Cortex of kidney (tissue), 1 donor: ENCODE data around the gene MPRIP.
"Not testable (repeated sequence)": the region's sequence is repeated elsewhere in the genome, so short reads cannot be mapped to it uniquely, and the experiment has no call there.

Experiments used
- DNase-seq: peaks from one replicate; lab custom pipeline; 2025; lab: John Stamatoyannopoulos, UW

Gene MPRIP

DNA sequence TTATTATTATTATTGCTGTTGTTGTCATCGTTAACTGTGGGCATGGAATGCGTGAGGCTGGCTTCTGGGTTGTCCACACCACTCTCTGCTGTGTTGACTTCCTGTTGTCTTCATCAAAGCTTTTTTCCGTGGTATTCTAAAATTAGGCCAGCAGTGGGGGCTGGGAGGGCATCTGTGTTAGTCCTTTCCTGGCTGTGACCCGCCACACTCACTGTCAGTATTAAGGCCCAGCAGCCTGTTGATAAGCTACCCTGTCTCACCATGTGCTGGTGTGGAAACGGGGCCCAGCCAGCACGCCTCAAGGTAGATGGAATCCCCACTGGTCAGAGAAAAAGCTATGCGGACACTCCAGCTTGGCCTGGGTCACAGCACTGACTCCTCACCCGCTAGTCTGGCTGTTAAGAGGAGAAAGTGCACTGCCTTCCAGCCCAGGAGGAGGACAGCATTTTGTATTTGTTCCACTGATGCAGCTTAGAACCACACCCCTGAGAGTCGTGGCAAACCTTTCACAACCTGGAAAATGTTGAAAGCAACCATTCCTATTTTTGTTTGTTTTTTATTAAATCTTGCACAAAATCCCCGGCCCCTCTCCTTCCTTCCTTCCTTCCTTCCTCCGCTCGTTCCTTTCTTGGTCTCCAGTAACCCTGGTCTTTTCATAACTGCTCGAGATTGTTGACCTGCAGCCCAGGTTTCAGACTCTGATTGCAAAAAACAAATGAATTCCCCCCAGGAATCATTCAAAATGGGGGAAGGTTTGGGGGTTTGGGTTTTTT lies 142.9 kb downstream of the MPRIP start:
- not testable (repeated sequence) for DNase-seq

DNA sequence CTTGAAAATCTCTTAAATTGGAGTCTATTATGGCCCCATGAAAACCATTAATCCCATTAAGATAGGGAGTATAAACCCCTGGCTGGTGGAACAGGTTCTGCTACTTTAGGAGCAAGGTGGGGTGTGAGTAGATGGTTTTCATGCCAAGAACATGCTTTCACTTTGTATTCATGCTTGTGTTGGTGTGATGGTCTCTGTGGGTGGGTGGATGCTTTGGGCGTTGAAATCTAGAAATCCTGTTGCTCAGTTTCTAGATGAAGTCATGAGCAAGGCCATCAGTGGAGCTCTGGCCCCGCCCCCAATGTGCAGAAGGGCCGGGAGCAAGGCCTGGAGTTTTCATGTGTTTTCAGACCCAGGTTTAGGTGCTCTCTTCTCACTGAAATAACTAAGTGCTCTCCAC lies 143.8 kb downstream of the MPRIP start:
- no peak for DNase-seq

DNA sequence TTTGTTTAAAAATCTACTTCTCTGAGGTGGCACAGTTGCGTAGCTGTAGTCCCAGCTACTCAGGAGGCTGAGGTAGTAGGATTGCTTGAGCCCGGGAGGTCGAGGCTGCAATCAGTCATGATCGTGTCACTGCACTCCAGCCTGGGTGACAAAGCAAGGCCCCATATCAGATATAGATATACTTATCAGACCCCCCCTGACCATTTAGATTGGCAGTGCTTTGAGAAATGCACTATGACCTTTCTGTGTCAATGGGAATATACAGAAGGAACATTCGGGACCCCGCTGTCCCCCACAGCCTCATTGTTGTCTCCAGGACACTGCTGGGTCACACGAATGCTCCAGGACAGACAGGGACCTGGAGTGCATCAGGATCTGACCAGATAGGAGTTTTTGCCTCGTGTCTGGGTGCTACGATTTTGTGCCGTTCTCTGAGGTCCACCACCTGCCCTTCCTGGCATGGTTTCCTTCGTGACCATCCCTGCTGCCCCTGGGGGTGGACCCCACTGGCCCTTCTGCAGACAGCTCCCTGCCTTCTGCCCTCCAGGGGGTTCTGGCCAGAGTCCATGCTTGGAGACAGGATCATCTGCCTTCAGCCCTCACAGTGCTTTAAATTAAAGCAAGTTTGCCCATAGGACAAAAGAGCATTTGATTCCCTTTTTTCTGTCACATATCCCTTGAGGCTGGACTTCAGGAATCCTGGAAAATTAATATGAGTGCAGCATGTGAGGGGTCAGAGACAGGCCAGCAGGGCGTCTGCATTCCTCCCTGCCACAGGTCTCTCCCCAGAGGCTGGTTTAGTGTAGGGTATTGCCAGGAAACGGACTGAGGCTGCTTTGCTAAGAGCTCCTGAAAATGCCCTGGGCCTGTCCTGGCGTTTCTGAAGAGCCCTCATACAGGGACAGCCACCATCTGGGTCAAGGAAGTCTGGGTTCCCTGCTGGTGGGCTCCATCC lies 144.6 kb downstream of the MPRIP start:
- DNase-seq = no peak

DNA sequence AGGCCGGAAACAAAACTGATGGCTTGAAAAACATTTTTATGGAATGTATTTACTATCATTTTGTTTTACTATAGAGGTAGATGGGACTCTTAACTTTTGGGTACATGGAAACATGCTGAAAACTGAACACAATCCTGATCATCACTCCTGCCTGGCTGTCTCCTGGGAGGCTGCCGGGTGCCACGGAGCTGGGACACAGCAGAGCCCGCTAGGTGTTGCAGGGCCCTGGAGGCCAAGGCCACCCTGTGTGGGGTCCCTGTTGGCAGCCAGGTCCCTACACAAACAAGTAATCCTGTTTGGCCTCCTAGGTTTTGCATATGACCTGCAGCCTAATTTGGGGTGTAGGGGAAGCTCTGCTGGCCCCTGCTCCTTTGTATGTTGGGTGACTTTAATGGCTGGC lies 146.3 kb downstream of the MPRIP start:
- DNase-seq = no peak

DNA sequence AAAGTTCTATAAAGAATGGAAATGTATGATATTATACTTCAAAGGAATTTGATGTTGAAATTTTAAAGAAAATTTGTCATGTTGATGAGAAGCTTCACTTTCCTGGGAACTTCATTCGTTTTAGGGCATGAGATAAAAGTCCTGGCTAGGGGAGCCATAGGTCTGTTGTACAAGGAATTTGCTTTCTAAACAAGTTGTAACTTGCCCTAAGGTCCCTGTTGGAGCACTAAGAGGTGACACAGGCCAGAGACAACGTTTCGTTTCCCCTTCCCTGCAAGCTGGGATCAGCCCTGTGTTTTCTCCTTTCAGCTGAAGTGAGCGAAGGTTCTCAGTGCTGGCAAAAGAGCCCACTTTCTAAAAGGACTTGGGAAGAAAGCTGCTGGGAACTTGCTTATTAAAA lies 147.3 kb downstream of the MPRIP start:
- no peak for DNase-seq

DNA sequence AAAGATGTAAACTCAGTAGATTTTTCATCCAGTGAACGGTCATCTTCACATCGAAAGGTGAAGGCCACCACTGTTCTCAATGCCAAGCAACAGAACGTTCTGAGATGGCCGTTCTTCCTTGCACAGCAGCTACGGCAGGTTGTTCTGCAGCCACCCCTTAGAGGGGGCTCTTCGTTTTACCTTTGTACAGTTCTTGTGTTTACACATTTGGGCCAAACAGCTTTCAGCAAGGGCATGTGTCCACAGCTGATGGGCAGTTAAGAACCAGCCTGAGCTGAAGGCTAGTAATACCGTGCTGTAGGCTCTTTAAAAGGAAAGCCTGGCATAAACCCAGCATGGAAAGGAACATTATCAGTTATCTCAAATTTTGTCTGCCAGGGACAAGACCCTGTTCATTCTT lies 147.9 kb downstream of the MPRIP start:
- DNase-seq = no peak

DNA sequence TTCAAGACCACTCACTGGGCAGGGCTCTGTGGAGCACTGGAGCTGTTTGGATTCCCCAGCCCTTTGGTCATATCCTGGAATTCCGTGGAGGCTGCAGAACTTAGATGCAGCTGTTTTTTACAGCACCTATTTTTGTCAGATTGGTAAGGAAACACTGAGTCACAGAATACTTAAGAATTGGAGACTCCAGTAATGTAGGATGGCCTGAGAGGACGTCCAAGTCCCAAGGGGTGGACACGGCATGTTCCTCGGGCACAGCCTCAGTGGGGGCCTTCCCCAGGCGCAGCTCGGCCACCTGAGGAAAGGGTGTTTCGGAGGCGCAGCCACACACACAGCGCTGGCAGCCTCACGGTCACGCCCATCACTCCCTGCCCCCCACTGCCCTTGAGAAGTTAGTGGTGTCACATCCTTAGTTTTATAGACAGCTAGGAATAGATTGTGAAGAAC lies 149.1 kb downstream of the MPRIP start:
- DNase-seq = no peak

DNA sequence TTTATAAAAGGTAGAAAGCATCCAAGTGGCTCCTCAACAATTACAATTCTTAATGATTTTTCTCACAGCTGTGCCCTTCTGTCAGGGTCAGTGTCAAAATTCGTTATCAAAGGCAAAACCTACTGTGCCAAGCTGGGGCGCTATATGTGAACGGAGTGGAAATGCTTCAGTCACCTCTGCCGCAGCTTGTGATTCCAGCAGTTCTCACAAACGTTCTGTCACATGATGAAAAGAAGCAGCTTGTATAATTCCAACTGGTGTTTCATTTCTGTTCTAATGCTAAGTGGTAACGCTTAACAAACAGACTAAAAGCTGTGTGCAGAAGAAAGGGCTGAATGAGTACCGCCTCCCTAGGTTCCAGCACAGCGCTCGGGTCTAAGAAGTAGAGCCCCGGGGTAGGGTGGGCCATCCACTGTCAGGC lies 149.7 kb downstream of the MPRIP start:
- DNase-seq = no peak

DNA sequence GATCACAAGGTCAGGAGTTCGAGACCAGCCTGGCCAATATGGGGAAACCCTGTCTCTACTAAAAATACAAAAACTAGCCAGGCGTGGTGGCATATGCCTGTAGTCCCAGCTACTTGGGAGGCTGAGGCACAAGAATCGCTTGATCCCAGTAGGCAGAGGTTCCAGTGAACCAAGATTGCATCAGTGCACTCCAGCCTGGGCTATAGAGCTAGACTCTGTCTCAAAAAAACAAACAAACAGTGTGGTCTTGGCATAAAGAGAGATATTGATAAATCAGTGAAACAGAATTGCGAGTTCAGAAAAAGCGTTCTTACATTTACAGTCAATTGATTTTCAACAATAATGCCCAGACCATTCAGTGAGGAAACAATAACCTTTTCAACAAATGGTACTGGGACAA lies 153.2 kb downstream of the MPRIP start:
- DNase-seq = not testable (repeated sequence)

DNA sequence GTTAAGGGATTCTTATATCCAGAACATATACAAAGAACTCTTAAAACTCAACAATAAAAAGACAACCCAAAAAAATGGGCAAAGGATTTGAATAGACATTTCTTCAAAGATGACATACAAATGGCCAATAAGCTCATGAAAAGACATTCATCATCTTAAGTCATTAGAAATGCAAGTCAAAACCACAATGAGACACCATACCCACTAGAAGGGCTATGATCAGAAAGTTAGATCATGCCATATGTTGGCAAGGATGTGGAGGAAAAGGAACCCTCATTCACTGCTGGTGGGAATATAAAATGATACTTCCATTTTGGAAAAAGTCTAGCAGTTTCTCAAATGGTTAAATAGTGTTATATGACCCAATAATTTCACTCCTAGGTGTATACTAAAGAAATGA lies 154.5 kb downstream of the MPRIP start:
- no peak for DNase-seq

DNA sequence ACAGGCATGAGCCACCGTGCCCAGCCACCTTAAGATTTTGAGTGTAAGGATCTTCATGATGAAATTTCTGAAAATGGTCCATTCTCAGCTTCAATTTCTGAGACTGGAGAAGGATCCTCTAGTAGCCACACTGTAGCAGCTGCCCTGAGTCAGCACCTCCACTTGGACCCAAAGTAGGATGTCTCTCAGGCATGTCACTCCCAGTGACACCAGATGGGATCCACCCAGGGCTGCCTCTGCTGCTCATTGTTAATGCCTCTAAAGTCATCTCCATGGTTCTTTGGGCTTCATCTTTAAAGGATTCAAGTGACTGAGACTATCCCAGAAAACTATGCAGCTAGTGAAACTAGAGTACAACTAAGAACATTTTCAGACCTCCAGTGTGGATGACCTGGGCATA lies 156.0 kb downstream of the MPRIP start:
- DNase-seq = no peak

DNA sequence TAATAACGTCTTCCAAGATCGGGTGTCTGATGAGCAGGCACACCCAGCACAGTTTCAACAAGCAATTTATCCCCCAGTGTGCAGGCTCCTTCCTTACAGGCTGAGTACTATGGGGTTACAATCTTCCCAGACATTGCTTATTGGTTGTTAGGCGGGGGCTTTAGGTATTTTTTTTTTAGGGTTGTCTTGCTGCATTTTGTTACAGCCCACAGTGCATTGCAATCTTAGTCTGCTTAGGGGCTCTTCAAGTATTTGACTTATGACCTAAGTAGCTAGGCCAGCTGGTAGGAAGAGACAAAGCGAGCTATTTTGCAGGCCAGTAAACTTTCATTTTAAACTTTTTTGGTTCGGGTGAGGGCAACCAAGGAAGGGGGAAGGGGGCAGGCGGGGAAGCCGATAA lies 158.1 kb downstream of the MPRIP start:
- DNase-seq = no peak

DNA sequence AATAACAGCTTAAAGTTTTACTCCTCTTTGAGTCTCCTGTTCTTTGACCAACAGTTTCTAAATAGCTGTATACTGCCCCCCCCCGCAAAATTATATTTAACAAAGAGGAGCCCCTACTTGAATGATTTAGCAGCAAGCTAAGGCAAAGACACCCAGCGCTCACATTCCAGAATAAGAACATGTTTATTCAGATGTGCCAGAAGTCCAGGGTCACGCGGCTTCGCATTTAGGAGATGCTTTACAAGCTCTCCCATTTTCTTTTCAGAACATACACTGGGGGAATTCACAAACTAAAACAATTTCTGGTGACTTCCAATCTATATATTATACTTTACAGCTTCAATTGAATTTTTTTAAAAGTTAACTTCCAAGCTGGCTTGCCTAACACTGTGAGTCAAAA lies 158.6 kb downstream of the MPRIP start:
- no peak for DNase-seq

DNA sequence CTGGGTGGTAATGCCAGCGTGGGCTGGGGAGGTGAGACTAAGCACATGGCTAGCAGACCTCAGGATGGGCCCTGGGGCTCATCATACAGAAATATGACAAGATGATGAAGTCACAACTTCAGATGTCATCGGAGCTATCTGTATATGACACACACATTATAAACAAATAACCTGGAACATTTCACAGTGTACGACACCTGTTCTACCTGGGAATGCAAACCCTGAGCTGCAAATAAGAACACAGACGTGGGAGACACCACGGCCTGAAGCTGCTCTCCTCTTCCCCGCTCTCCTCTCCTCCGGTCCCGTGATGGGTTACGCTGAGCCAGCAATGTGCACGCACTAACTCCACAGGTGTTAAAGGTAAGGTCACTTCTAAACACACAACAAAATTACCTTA lies 159.0 kb downstream of the MPRIP start:
- no peak for DNase-seq

DNA sequence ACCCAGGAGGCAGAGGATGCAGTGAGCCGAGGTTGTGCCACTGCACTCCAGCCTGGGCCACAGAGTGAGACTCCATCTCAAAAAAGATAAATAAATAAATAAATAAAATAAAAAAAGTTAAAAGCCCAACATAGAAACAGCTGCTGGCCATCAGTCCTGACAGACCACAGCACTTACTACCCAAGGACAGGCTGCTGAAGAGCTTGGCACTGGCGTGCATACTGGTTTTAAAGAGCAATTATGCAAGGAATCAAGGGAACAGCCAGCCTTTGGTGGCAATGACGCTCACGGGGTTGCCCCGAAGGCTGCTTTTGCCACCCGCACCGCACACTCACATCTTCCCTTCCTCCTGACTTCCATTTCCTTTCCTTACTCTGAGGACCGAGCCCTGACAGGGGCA lies 159.7 kb downstream of the MPRIP start:
- DNase-seq = no peak

DNA sequence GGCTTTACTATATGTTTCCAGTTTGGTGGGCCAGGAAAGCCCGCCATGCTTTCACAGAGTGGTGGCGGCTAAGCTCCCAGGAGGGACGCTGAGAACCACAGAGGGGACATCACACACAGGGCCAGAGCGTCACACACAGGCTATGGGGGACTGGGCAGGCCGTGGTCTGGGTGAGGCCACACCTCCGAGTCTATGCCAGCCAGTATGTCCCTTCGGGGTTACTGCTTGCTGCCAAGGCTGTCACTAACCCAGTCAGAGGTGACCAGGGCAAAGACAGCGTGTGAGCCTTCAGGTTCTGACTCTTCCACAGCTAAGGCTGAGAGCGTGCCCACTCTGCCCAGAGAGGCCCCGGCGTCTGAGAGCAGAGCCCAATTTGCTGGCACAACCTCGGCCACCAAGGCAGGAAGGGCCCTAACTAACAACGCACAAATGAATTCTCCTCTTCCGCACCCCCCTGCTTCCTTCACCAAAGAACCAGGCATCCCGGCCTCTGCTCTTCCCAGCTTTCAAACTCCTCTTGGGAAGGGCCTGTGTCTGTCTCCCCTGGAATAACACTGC lies 161.0 kb downstream of the MPRIP start:
- no peak for DNase-seq

DNA sequence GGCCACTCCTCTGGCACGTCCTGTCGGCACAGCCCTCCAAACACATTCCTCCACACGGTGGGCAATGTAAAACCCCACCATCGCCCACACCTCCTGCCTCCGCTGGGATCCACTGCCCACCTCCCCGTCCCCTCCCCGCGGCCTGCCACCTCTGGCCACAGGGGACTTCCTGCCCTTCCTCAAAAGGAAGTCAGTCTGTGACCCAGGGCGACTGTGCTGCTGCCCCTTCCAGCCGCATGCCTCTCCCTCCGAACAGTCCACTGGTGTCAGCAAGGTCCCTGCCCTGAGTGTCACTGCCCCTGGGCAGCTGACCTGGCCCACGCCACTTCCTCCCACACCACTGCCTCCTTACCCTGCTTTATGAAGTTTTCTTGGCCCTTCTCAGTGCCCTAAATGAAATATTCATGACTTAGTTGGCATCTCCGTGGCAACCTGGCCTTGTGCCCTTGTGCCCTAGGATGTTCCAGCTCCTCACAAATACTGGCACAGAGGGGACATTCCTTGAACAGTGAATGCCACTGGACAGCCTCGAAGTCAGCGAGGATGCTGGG lies 161.9 kb downstream of the MPRIP start:
- DNase-seq = no peak

DNA sequence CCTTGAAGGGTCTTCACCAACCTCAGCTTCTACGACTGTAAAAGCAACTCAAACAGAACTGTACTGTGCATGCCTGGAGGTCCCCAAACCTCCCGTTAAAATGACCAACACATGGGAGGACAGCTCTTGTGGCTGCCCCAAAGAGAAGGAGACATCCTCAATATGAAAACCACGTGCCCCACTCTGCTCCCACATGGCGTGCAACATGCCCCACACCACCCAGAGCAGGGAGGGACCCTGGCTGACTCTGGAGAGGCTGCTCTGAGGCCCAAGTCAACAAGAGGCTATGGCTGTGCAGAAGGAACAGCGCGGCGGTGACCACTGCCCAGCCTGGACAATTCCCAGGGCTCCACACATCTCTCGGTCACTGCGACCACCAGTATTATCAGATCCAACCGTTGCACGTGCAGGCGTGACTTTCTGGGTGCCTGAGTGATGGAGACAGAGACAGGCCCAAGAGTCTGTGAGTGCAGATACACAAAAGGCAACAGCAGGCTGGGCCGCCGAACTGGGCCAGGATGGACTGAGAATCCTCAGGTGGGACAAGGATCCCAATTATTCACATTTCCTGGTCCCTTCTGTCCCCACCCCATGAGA lies 162.5 kb downstream of the MPRIP start:
- DNase-seq = no peak

DNA sequence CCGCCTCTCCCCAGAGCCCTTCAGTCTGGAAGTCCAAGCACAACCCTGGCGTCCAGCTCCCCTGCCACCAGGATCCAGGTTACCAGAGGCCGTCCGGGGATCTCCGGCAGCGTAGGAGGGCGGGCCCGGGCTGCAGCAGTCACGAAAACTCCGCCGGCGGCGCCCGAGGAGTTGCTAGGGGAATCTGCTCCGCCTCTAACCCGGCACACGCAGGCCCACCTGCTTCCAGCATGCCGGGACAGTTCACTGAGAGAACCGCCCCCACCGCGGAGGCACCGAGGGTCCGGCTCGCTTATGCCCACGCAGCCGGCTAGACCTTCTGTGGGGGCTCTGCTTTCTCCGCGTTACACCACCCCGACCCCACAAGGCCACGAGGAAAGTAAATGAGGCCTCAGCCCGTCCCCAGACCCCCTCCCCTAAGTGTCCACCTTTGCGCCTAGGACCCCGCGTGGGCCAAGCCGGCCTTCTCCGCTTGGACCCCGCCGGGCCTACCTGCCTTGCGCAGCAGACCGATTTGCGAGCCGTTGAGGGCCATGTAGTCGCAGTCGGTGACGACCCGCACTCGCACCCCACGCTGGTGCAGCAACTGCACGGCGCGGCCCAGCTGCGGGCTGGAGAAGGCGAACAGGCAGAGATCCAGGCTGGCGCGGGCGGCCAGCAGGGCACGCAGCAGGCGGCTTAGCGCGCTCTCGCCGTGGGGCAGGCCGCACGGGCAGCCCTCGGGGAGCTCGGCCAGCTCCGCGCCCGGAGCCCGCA lies 163.3 kb downstream of the MPRIP start:
- no peak for DNase-seq

DNA sequence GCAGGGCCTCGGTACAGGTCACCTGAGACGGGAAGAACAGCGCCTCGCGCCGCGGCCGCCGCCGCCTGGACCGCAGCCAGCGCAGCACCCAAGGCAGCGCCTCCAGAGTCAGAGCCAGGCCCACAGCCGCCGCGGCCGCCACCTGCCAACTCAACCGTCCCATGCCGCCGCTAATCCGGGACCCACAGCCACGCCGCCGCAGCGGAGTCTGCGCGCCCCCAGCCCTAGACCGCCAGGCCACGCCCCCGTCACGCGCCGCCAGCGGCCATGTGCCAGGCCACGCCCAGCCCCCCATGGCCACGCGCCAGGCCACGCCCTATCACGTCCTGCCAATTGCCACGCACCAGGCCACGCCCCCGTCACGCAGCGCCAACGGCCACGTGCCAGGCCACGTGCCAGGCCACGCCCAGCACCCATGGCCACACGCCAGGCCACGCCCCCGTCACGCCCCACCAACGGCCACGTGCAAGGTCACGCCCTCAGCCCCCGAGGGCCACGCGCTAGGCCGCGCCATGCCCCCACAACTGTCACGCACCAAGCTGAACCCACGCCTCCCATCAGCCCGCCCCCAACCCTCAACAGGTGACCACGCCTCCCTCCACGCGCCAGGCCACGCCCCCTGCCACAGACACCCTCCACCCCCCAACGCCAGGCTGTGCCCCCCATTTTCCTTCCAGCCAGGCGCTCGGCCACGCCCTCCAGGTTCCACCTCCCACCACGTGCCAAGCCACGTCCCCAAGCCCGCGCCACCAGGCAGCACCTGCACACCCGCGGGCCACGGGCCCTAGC lies 164.1 kb downstream of the MPRIP start, which contains the start of gene PLD6:
Gene PLD6 (minus strand): TSS at position 210 of the 789 bp plus-strand sequence. CDS start 47 bp downstream, at position 163.
- no peak for DNase-seq
